ENCODE measurements around the gene REXO1.

The REXO1 gene

GRCh38 chr19:1854039-1854541 is 5.8 kb upstream of the REXO1 start:
- no peak overlapping the region for H3K9ac ChIP-seq (ENCODE audit: low read length)
- H3K9me2 ChIP-seq (replicated peaks; ENCODE audit: insufficient read depth, low read length): no peaks in the 10 kb centered on the region
- peaks cover 74% of the 10 kb centered on the region for H3K79me2 ChIP-seq (ENCODE audit: low read length)
- peaks cover 36% of the 10 kb centered on the region for H3K4me1 ChIP-seq (ENCODE audit: low read length)
- DNase-seq: no peak
- H3K4me3 ChIP-seq (ENCODE audit: low read length): no peak overlapping the region
- no peak overlapping the region for H2AFZ ChIP-seq (ENCODE audit: low read length)
- no peak for TF ChIP-seq CTCF (IDR thresholded peaks at IDR 0.05; ENCODE audit: low read length)
- TF ChIP-seq EZH2 (optimal IDR thresholded peaks at IDR 0.05; ENCODE audit: low read depth, low read length): no peak
- no peak for TF ChIP-seq EZH2phosphoT487 (IDR thresholded peaks at IDR 0.05; ENCODE audit: low read length)
- H3K27ac ChIP-seq (ENCODE audit: low read length): no peak overlapping the region
- no peaks in the 10 kb centered on the region for H3K36me3 ChIP-seq (replicated peaks; ENCODE audit: insufficient read depth, low read length)
- no peaks in the 10 kb centered on the region for H3K27me3 ChIP-seq (replicated peaks; ENCODE audit: insufficient read depth, low read length)
- H4K20me1 ChIP-seq (ENCODE audit: insufficient read depth, low read length): no peaks in the 10 kb centered on the region
- H3K9me3 ChIP-seq (replicated peaks; ENCODE audit: insufficient read depth, low read length): no peaks in the 10 kb centered on the region
- H3K4me2 ChIP-seq (ENCODE audit: low read depth, low read length): no peak overlapping the region
- H3F3A ChIP-seq (ENCODE audit: insufficient read depth, low read length): peaks cover 40% of the 10 kb centered on the region

- Histone ChIP-seq H3K79me2 (ENCODE audit: low read length) (peaks cover 67% of the 10 kb centered on the region), H3K9ac (ENCODE audit: low read length) (peak overlapping the region; percentile 14; the same call in 1 of the 2 replicates)
- TF ChIP-seq EZH2 (optimal IDR thresholded peaks at IDR 0.05; ENCODE audit: low read depth, low read length) (no peak), EZH2phosphoT487 (IDR thresholded peaks at IDR 0.05; ENCODE audit: low read length) (no peak), CTCF (IDR thresholded peaks at IDR 0.05; ENCODE audit: low read length) (peak; percentile 98)
Measured at GRCh38 chr19:1853295-1854038, 5.2 kb upstream of the REXO1 start.

GRCh38 chr19:1852581-1853128 is 4.4 kb upstream of the REXO1 start:
- Histone ChIP-seq H3K4me1 (ENCODE audit: low read length) (peaks cover 39% of the 10 kb centered on the region), H3K27ac (ENCODE audit: low read length) (no peak overlapping the region), H2AFZ (ENCODE audit: low read length) (no peak overlapping the region), H3K9me2 (replicated peaks; ENCODE audit: insufficient read depth, low read length) (no peaks in the 10 kb centered on the region), H3F3A (ENCODE audit: insufficient read depth, low read length) (peaks cover 34% of the 10 kb centered on the region), H3K9me3 (replicated peaks; ENCODE audit: insufficient read depth, low read length) (no peaks in the 10 kb centered on the region), H3K36me3 (replicated peaks; ENCODE audit: insufficient read depth, low read length) (no peaks in the 10 kb centered on the region), H3K4me3 (ENCODE audit: low read length) (no peak overlapping the region), H3K9ac (ENCODE audit: low read length) (peak overlapping the region; percentile 14; the same call in 1 of the 2 replicates), H3K27me3 (replicated peaks; ENCODE audit: insufficient read depth, low read length) (no peaks in the 10 kb centered on the region), H3K79me2 (ENCODE audit: low read length) (peaks cover 64% of the 10 kb centered on the region), H3K4me2 (ENCODE audit: low read depth, low read length) (peak overlapping the region; percentile 34; the same call in 1 of the 2 replicates), H4K20me1 (ENCODE audit: insufficient read depth, low read length) (no peaks in the 10 kb centered on the region)
- TF ChIP-seq EZH2phosphoT487 (IDR thresholded peaks at IDR 0.05; ENCODE audit: low read length) (no peak), CTCF (IDR thresholded peaks at IDR 0.05; ENCODE audit: low read length) (no peak), EZH2 (optimal IDR thresholded peaks at IDR 0.05; ENCODE audit: low read depth, low read length) (no peak)
- no peak for DNase-seq

More at GRCh38 chr19:1853295-1854038, 5.2 kb upstream of the REXO1 start:
- Histone ChIP-seq H3K27ac (ENCODE audit: low read length) (peak overlapping the region; percentile 25; the same call in 1 of the 2 replicates), H3K4me2 (ENCODE audit: low read depth, low read length) (peak overlapping the region; percentile 34), H2AFZ (ENCODE audit: low read length) (peak overlapping the region; percentile 20; the same call in 1 of the 2 replicates), H3K9me2 (replicated peaks; ENCODE audit: insufficient read depth, low read length) (no peaks in the 10 kb centered on the region), H3K4me1 (ENCODE audit: low read length) (peaks cover 40% of the 10 kb centered on the region), H3K36me3 (replicated peaks; ENCODE audit: insufficient read depth, low read length) (no peaks in the 10 kb centered on the region), H4K20me1 (ENCODE audit: insufficient read depth, low read length) (no peaks in the 10 kb centered on the region), H3K27me3 (replicated peaks; ENCODE audit: insufficient read depth, low read length) (no peaks in the 10 kb centered on the region), H3K4me3 (ENCODE audit: low read length) (no peak overlapping the region), H3F3A (ENCODE audit: insufficient read depth, low read length) (peaks cover 37% of the 10 kb centered on the region), H3K9me3 (replicated peaks; ENCODE audit: insufficient read depth, low read length) (no peaks in the 10 kb centered on the region)
- DNase-seq: peak; percentile 94

Measured in MM.1S (cell line).